ENCODE results near the gene TPSAB1.

DNA sequence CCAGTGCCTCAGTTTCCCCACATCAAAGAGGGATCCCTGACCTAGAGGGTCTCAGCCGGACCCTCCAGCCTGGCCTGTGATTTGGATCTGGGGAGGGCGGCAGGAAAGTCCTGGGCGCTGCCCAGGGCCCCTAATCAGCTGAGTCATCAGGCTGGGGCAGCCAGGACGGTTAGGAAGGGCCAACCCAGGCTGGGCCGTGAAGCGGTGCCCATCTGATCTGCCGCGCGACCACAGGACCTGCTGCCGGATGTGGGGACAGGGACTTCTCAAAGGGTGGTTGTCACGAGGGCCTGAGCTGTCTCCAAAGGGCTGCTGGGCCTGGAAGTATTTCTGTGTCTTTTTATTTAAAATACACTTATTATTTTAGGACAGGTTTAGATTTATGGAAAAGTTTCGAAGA lies 4.4 kb downstream of the TPSAB1 start:
- TF ChIP-seq, protein P1, sequence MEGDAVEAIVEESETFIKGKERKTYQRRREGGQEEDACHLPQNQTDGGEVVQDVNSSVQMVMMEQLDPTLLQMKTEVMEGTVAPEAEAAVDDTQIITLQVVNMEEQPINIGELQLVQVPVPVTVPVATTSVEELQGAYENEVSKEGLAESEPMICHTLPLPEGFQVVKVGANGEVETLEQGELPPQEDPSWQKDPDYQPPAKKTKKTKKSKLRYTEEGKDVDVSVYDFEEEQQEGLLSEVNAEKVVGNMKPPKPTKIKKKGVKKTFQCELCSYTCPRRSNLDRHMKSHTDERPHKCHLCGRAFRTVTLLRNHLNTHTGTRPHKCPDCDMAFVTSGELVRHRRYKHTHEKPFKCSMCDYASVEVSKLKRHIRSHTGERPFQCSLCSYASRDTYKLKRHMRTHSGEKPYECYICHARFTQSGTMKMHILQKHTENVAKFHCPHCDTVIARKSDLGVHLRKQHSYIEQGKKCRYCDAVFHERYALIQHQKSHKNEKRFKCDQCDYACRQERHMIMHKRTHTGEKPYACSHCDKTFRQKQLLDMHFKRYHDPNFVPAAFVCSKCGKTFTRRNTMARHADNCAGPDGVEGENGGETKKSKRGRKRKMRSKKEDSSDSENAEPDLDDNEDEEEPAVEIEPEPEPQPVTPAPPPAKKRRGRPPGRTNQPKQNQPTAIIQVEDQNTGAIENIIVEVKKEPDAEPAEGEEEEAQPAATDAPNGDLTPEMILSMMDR (IDR thresholded peaks at IDR 0.05) = no peak
- no peak for TF ChIP-seq POLR2A (IDR thresholded peaks at IDR 0.05)

All from uterus (tissue), 2 donors.